Measurements from ENCODE around the gene RASA3.

RASA3 gene

GRCh38 chr13:114050536-114051450 is 81.6 kb downstream of the RASA3 start:
- no peak for DNase-seq (ENCODE audit: low read depth)

- no peak for DNase-seq (ENCODE audit: low read depth)
Measured at GRCh38 chr13:114049626-114050101, 82.8 kb downstream of the RASA3 start.

DNA sequence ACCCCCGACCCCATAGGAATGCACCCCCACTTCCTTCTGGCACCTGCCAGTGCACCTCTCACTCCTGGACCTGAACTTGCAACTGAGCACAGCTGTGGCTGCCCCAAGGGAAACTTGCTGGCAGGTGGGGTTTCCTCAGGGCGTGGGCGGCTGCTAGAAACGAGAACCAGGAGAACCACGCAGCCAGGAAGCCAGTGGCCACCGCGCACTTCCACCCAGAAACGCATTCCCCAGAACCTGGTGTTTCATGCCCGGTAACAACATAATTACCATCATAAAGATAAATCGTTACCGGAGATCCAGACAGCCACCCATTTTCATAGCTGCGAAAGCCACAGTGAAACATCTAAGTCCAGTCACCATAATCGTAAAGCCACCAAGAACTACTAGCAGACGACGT is 83.4 kb downstream of the RASA3 start:
- no peak for DNase-seq (ENCODE audit: low read depth)

DNA sequence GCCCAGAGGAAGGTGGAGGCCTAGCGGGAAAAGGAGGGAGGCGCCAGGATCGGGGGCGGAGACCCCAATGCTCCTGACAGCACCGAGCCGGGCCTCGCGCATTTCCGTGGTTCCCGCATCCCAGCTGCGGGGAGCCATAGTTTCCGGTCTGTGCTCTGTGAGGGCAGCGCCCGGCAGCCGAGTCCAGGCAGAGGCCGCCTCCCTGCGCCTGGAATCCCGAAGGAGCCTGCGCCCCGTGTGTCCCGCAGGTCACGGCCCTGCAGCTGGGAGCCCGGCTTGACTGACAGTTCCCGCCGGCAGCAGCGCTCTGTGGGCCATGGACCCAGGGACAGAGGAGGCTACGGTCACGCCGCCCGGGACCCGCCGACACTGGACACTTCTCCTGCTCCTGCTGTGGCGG is 84.0 kb downstream of the RASA3 start:
- no peak for DNase-seq (ENCODE audit: low read depth)

DNA sequence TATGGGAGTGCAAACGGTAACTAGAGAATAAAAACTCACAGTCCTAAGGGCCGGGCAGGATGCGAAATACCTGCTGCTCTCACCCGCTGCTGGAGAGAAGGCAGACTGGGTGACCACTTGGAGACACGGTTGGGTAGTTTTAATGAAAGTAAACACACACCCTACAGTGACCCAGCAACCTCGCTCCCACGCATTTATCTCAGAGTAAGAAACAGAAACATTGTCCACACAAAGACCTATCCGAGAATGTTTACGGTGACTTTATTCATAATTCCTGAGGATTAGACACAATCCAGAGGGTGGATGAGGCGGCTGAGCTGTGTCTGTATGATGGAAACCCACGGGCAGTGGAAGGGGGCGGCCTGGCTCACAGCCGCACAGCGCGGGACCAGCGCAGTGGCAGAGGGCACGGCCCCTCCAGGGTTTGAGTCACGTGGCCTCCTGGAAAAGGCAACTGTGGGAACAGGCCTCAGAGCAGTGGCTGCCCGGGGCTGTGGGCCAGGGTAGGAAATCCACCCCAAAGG is 85.0 kb downstream of the RASA3 start:
- no peak for DNase-seq (ENCODE audit: low read depth)

- no peak for DNase-seq (ENCODE audit: low read depth)
Measured at GRCh38 chr13:114046431-114046975, 85.9 kb downstream of the RASA3 start.

GRCh38 chr13:114045113-114045735 is 87.2 kb downstream of the RASA3 start:
- DNase-seq (ENCODE audit: low read depth), result no peak

- DNase-seq (ENCODE audit: low read depth), result no peak
Measured at GRCh38 chr13:114044486-114044885, 87.9 kb downstream of the RASA3 start.

DNA sequence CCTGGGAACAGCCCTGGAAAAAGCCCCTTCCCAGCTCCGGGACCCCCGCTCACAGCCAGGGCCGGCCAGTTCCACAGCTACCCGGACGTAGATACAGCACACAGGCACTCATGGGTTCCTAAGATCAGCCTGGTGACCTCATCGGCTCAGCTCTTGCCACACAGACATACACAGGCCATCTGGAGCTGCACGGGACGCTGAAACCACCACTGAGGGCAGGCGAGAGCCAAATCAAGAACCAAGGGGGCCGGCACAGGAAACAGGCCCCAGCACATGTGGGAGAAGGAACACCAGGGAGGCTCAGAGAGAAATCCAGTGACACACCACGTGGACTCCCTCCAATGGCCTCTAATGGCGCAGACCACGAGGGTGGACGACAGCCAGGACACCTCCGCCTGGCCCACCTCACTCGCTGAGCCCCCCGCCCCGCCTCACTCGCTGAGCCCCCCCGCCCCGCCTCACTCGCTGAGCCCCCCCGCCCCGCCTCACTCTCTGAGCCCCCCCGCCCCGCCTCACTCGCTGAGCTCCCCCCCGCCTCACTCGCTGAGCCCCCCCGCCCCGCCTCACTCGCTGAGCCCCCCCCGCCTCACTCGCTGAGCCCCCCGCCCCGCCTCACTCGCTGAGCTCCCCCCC is 88.9 kb downstream of the RASA3 start:
- DNase-seq (ENCODE audit: low read depth), result no peak

DNA sequence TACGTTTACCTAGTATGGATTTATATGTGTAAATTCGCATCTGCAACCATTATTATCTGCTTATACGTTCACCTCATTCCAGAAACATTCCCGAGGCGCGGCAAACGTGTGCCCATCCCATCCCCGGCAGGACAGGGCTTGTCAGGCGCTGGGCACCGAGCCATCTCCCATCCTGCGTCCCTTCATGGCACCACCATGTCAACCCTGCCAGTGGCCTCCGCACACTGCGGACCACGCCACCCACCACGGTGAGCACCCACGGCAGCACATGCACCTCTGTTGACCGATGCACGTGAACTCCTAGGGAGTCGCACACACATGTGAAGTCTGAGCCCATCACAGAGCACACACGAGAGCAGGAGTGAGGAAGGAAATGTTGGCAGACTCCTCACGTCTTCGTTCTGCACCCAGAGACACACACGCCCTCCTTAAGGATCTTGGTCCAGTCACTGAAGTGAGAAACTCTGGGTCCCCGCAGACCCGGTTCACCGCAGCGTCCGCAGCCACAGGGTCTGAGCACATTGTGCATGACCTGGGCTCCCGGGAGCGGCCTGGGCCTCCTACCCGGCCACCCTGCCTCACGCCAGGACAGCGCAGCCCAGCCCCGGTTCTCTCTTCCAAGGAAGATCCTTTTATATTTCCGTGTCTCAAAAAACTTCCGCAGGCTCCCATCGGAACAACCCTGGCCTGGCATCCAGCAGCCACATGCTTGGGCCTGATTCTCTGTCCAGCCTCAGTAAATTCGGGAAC is 90.2 kb downstream of the RASA3 start:
- DNase-seq (ENCODE audit: low read depth), result no peak

DNA sequence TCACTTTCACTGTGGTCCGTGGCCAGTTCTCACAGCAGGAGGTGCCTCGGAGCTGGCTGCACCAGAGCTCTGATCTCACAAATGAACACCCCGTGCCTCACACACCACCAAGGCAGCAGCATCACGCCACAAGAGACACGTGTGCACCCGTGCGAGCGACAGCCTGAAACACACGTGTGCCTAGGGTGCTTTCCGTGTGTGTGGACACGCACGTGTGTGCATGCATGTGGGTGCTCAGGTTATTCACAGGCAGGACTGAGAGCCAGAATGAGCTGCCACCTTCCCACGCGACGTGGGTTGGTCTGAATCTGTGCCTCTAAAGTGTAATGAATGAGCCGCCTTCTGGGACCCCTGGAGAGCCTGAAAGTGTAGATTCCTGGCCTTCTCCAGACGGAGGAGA is 90.9 kb downstream of the RASA3 start:
- no peak for DNase-seq (ENCODE audit: low read depth)

- DNase-seq (ENCODE audit: low read depth), result no peak
Measured at GRCh38 chr13:114039471-114040141, 92.8 kb downstream of the RASA3 start.

DNA sequence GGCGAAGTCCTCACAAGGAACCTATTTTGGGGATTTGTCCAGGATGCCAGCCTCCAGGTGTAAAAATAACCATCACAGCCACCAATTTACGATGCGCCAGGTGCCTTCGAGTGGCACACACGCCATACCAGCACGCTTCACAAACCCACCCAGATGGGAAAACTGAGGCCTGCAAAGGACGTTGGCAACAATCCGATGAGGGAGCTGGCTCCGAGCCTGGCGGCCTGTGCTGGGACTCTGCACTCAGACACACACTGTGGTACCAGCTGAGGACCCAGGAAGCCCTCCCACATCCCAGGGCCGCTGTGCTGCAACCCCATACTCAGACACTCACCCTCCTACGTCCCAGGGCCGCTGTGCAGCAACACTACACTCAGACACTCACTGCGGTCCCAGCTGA is 93.5 kb downstream of the RASA3 start:
- DNase-seq (ENCODE audit: low read depth), result no peak

DNA sequence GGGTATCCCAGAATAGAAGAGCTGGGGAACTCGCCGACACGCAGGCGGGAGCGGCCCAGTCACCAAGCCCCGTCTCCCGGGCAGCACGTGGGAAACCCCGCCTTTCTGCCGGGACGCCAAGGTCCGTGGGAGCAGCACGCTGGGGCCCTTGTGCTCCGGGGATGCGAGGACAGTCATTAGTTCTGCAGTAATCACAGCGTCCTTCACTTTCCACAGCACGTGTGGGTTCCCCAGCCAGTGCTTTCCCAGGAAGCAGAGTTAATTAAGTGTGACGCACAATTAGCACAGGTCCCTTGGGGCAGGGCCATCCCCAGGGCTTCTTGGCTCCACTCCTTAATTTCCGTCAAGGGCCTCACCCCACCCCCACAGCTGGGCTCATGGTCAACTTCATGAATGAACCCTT is 94.2 kb downstream of the RASA3 start:
- DNase-seq (ENCODE audit: low read depth), result no peak

DNA sequence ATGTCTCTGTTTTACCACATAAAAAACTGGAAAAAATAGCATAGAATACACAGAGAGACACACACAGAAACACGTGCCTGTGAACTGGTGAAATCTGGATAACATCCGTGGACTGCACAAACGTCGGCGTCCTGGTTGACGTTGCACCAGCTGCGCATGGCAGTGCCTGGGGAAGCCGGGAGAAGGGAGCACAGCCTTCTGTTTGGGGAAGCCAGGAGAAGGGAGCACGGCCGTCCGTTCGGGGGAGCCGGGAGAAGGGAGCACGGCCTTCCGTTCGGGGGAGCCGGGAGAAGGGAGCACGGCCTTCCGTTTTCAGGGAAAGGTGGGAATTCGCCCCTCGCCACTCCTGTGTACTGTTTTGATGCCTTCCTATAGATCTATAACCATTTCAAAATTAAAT is 94.7 kb downstream of the RASA3 start:
- no peak for DNase-seq (ENCODE audit: low read depth)

DNA sequence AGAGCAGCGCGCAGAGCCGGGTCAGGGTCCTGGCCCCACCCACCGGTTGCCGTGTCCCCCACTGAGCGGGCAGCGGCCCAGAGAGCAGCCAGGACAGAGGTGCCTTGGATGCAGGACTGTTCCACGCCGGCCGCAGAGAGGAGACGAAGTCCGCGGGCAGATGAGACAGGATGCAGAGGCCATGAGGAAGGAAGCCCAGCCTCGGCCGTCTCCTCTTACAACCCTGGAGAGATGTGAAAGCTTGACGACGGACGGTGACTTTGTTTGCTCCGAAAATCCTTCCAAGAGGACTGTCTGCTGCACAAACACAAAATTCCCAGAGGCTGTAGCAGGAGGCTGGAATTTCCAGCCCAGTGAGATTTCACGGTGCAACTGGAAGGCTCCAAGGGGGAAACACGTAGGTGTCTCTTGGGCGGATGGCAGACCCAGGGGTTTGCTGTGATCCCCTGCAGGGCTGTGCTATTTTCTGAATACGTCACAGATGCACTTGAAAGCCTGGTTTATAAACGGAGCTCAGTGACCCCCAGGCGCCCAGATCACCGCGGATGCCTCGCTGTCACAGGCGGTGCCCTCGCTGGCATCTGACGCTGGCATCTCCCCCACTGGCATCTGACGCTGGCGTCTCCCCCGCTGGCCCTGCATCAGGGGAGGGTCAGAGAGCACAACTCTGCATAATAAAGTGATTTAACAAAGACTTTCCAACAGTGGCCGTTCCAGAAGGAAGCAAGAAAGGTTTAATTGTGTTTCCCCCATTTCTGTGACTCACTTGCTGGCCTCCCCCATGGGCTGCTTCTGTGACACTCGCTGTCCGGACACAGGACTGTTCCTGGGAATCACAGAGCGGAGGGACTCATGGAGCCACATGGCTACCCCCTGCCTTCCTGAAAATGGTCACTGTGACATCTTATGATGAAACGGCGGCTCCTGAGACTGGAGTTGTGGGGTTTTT is 96.6 kb downstream of the RASA3 start:
- no peak for DNase-seq (ENCODE audit: low read depth)

DNA sequence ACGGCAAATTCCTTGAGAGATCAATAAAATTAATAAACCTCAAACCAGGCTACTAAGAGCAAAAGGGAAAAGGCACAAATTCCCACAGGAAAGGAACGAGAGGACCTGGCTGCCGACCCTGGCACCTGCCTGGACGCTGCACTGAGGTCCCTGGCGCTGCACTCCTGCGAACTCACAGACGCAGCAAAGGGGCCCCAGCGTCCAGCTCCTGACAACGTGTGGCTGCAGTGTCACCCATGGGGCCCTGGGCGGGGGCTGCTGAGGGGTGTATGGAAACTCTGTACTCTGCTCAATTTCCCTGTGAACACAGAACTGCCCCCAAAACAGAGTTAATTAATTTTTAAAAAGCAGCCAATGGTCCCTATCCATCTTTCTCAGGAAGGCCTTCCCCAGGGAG is 97.2 kb downstream of the RASA3 start:
- no peak for DNase-seq (ENCODE audit: low read depth)

DNA sequence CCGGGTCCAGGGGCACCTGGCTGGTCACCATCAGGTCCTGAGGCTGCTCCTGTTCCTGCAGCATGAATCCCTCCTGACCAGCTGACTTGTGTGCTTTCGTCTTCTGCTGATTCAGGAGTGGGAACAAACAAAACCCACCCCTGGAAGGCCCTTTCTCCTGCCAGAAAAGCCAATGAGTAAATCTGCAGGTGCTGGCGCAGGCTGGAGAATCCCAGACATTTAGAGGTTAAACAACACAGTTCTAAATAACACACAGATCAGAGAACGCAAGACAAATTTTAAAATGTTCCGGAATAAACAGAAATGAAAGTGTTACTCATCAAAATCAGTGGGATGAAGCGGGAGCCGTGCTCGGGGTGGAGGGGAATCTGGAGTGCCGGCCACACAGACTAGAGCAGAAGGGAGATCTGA is 97.9 kb downstream of the RASA3 start:
- DNase-seq (ENCODE audit: low read depth), result no peak

DNA sequence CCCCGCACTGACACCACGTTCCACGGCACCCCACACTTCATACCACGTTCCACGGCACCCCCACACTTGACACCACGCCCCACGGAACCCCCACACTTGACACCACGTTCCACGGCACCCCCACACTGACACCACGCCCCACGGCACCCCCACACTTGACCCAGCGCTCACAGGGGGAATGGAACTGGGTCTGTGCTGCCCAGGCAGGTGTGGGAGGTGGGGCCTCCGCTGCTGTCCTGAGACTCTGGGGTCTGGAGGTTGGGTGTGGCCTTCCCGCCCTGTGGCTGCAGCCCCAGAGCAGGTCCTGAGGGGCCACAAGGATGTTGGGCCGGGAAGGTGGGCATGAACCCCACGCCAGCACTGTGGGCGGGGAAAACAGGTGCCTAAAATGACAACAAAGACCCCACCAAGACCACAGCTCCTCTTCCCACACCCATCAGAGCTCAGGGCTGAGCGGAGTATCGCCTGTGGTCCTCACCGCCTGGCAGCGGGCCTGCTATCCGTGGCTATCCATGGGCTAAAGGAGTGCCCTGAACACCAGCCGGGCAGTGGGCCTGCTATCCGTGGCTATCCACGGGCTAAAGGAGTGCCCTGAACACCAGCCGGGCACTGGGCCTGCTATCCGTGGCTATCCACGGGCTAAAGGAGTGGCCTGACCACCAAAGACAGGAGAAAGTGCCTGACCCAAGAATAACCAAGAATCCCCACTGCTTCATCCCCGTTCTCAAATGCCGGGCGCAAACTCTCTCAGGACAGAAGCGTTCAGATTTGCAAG is 98.7 kb downstream of the RASA3 start:
- DNase-seq (ENCODE audit: low read depth), result no peak
